ENCODE results near the gene TPM2.

Gene TPM2

DNA sequence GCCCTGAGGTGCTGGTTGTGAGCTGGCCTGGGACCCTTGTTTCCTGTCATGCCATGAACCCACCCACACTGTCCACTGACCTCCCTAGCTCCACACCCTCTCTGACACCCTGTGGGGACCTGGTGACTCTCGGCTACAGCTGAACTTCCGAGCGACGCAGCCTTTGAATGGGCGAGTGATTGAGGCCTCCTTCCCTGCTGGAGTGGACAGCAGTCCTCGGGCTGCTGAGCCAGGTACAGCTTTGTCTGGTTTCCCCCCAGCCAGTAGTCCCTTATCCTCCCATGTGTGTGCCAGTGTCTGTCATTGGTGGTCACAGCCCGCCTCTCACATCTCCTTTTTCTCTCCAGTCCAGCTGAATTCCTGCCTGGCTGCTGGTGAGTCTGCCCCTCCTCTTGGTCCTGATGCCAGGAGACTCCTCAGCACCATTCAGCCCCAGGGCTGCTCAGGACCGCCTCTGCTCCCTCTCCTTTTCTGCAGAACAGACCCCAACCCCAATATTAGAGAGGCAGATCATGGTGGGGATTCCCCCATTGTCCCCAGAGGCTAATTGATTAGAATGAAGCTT is 9.9 kb downstream of the TPM2 start:
- Mint-ChIP-seq H3K4me1 (ENCODE audit: low read depth) (peaks cover 8% of the 10 kb centered on the region), H3K9me3 (no peaks in the 10 kb centered on the region), H3K36me3 (ENCODE audit: low read depth) (no peaks in the 10 kb centered on the region), H3K27ac (no peak overlapping the region), H3K4me3 (no peak overlapping the region), H3K27me3 (peaks cover 3% of the 10 kb centered on the region)

DNA sequence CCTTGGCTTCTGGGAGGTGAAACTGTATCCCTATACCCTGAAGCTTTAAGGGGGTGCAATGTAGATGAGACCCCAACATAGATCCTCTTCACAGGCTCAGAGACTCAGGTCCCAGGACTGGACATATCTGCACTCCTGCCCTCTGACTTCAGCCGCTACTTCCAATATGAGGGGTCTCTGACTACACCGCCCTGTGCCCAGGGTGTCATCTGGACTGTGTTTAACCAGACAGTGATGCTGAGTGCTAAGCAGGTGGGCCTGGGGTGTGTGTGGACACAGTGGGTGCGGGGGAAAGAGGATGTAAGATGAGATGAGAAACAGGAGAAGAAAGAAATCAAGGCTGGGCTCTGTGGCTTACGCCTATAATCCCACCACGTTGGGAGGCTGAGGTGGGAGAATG is 10.6 kb downstream of the TPM2 start:
- no peak overlapping the region for H3K27ac Mint-ChIP-seq
- no peaks in the 10 kb centered on the region for H3K9me3 Mint-ChIP-seq
- no peaks in the 10 kb centered on the region for H3K36me3 Mint-ChIP-seq (ENCODE audit: low read depth)
- no peak overlapping the region for H3K4me3 Mint-ChIP-seq
- H3K27me3 Mint-ChIP-seq: peaks cover 10% of the 10 kb centered on the region
- H3K4me1 Mint-ChIP-seq (ENCODE audit: low read depth): peaks cover 14% of the 10 kb centered on the region

DNA sequence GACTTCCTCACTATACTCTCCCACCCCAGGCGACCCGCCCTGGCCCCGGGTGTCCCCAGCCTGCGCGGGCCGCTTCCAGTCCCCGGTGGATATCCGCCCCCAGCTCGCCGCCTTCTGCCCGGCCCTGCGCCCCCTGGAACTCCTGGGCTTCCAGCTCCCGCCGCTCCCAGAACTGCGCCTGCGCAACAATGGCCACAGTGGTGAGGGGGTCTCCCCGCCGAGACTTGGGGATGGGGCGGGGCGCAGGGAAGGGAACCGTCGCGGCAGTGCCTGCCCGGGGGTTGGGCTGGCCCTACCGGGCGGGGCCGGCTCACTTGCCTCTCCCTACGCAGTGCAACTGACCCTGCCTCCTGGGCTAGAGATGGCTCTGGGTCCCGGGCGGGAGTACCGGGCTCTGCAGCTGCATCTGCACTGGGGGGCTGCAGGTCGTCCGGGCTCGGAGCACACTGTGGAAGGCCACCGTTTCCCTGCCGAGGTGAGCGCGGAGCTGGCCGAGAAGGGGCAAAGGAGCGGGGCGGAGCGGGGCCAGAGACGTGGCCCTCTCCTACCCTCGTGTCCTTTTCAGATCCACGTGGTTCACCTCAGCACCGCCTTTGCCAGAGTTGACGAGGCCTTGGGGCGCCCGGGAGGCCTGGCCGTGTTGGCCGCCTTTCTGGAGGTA is 13.9 kb downstream of the TPM2 start:
- H3K27ac Mint-ChIP-seq: peak overlapping the region; percentile 59

DNA sequence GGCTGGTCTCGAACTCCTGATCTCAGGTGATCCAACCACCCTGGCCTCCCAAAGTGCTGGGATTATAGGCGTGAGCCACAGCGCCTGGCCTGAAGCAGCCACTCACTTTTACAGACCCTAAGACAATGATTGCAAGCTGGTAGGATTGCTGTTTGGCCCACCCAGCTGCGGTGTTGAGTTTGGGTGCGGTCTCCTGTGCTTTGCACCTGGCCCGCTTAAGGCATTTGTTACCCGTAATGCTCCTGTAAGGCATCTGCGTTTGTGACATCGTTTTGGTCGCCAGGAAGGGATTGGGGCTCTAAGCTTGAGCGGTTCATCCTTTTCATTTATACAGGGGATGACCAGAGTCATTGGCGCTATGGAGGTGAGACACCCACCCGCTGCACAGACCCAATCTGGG is 14.5 kb downstream of the TPM2 start:
- H3K27me3 Mint-ChIP-seq: peaks cover 10% of the 10 kb centered on the region
- no peaks in the 10 kb centered on the region for H3K36me3 Mint-ChIP-seq (ENCODE audit: low read depth)
- H3K4me3 Mint-ChIP-seq: peak overlapping the region; percentile 74
- no peak overlapping the region for H3K27ac Mint-ChIP-seq
- no peaks in the 10 kb centered on the region for H3K9me3 Mint-ChIP-seq
- peaks cover 14% of the 10 kb centered on the region for H3K4me1 Mint-ChIP-seq (ENCODE audit: low read depth)

More for the DNA sequence above, 13.9 kb downstream of the TPM2 start:
- H3K9me3 Mint-ChIP-seq: no peaks in the 10 kb centered on the region
- peaks cover 10% of the 10 kb centered on the region for H3K27me3 Mint-ChIP-seq
- peak overlapping the region; percentile 74 for H3K4me3 Mint-ChIP-seq
- H3K4me1 Mint-ChIP-seq (ENCODE audit: low read depth): peaks cover 14% of the 10 kb centered on the region
- H3K36me3 Mint-ChIP-seq (ENCODE audit: low read depth): no peaks in the 10 kb centered on the region

DNA sequence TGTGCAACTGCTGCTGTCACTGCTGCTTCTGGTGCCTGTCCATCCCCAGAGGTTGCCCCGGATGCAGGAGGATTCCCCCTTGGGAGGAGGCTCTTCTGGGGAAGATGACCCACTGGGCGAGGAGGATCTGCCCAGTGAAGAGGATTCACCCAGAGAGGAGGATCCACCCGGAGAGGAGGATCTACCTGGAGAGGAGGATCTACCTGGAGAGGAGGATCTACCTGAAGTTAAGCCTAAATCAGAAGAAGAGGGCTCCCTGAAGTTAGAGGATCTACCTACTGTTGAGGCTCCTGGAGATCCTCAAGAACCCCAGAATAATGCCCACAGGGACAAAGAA is 15.7 kb downstream of the TPM2 start:
- H3K4me3 Mint-ChIP-seq: no peak overlapping the region
- no peak overlapping the region for H3K27ac Mint-ChIP-seq

DNA sequence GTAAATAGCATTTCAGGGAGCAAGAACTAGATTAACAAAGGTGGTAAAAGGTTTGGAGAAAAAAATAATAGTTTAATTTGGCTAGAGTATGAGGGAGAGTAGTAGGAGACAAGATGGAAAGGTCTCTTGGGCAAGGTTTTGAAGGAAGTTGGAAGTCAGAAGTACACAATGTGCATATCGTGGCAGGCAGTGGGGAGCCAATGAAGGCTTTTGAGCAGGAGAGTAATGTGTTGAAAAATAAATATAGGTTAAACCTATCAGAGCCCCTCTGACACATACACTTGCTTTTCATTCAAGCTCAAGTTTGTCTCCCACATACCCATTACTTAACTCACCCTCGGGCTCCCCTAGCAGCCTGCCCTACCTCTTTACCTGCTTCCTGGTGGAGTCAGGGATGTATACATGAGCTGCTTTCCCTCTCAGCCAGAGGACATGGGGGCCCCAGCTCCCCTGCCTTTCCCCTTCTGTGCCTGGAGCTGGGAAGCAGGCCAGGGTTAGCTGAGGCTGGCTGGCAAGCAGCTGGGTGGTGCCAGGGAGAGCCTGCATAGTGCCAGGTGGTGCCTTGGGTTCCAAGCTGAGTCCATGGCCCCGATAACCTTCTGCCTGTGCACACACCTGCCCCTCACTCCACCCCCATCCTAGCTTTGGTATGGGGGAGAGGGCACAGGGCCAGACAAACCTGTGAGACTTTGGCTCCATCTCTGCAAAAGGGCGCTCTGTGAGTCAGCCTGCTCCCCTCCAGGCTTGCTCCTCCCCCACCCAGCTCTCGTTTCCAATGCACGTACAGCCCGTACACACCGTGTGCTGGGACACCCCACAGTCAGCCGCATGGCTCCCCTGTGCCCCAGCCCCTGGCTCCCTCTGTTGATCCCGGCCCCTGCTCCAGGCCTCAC is 16.3 kb downstream of the TPM2 start, which contains the start of gene CA9:
Gene CA9 (plus strand): TSS at position 797 of the 893 bp plus-strand sequence. CDS start 32 bp downstream, at position 829.
- H3K27me3 Mint-ChIP-seq: peaks cover 10% of the 10 kb centered on the region
- H3K36me3 Mint-ChIP-seq (ENCODE audit: low read depth): no peaks in the 10 kb centered on the region
- H3K9me3 Mint-ChIP-seq: no peaks in the 10 kb centered on the region
- peaks cover 14% of the 10 kb centered on the region for H3K4me1 Mint-ChIP-seq (ENCODE audit: low read depth)
- H3K27ac Mint-ChIP-seq: no peak within 1 kb of the TSS
- H3K4me3 Mint-ChIP-seq: peak within 1 kb of the TSS; percentile 60

More for the DNA sequence above, 15.7 kb downstream of the TPM2 start:
- Mint-ChIP-seq H3K36me3 (ENCODE audit: low read depth) (no peaks in the 10 kb centered on the region), H3K4me1 (ENCODE audit: low read depth) (peaks cover 14% of the 10 kb centered on the region), H3K27me3 (peaks cover 10% of the 10 kb centered on the region), H3K9me3 (no peaks in the 10 kb centered on the region)

DNA sequence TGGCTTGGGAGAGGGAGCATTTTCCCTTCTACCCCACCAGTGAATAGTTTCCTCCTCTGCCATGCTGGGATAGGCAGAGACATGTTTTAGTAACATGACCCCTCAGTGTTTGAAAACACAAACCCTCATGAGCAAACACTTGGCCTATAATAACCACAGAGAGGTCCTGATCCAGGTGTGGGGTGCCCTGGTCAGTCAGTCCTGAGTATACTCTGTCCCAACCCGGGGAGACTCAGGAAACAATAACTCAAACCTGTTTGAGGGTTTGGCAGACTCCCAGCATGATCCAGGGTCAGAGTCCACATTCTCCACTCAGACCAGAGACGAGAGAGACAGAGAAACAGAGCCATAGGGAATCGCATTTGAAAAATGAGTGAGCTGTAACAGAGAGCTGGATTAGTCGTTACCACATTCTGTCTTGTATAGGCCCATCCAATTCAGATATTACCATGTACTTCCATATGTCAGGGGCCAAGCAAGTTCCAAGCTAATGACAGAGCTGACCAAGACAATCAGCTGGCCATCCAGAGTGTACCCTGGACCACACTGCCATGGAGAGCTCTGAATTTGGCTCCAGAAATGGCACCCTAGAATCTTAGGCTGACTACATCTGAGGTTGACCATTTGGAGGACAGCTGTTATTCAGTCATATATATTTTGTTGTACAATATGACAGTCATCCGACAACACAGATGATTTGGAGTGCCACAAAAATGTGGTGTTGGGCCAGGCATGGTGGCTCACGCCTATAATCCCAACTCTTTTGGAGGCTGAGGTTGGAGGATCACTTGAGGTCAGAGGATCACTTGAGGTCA is 20.2 kb downstream of the TPM2 start:
- Mint-ChIP-seq H3K4me3 (no peak overlapping the region), H3K27ac (no peak overlapping the region), H3K36me3 (ENCODE audit: low read depth) (no peaks in the 10 kb centered on the region), H3K27me3 (peaks cover 4% of the 10 kb centered on the region), H3K4me1 (ENCODE audit: low read depth) (peaks cover 16% of the 10 kb centered on the region), H3K9me3 (no peaks in the 10 kb centered on the region)

DNA sequence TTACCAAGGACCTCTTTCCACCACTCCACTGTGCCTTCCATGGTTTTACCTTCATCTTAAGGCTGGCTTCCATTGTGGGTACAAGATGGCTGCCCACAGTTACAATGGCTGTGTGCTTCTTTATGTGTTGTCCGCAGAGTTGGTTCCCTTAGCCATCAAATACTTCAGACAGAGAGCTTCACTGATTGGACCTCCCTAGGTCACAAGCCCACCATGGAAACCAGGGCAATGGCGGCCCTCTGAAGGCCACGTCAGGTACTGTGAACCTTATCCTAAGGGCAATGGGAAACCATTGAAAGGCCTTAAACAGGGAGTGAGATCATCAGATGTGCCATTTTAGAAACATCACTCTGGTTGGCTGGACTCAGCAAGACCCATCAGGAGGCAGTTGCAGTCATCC is 21.8 kb downstream of the TPM2 start:
- H3K27me3 Mint-ChIP-seq: no peaks in the 10 kb centered on the region
- peaks cover 20% of the 10 kb centered on the region for H3K4me1 Mint-ChIP-seq (ENCODE audit: low read depth)
- H3K36me3 Mint-ChIP-seq (ENCODE audit: low read depth): peaks cover 3% of the 10 kb centered on the region
- H3K9me3 Mint-ChIP-seq: no peaks in the 10 kb centered on the region
- H3K27ac Mint-ChIP-seq: no peak overlapping the region
- H3K4me3 Mint-ChIP-seq: no peak overlapping the region

DNA sequence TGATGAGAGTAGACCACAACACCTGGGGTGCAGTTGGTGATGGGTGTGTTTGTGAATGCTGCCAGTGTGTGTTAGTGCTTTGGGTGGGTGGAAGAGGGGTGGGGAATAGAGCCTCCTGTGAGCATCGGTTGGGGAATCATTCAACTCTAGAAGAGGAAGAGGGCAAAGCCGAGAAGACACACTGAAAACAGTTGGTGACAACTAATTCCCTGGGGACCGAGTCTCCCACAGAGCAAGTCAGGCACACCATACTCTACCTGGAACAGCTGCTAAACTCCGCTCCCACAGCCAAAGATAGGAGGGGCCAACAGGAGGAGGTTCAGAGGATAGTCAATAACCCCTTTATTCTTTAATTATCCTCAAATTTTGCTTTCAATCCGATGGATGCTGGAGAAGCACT is 23.2 kb downstream of the TPM2 start:
- Mint-ChIP-seq H3K4me1 (ENCODE audit: low read depth) (peaks cover 33% of the 10 kb centered on the region), H3K4me3 (no peak overlapping the region), H3K36me3 (ENCODE audit: low read depth) (peaks cover 14% of the 10 kb centered on the region), H3K27ac (no peak overlapping the region), H3K9me3 (no peaks in the 10 kb centered on the region), H3K27me3 (no peaks in the 10 kb centered on the region)

DNA sequence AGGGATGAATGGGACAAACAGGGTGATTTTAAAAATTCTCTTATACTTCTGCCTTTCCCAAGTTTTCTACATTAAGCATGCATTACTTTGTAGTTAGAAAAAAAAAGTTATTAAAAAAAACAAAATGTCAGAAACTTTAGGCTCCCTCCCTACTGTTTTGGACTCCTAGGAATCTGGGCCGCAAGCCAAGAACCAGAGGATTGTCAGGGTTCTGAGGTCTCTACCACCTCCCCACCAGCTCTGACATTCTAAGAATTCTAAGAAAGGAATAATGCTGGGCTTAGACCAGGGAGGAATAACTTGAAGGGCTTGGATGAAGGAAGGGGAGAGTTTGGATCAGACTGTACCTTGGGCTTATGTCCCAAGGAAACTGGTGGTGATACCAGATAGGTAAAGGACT is 23.7 kb downstream of the TPM2 start:
- Mint-ChIP-seq H3K27ac (no peak overlapping the region), H3K27me3 (no peaks in the 10 kb centered on the region), H3K36me3 (ENCODE audit: low read depth) (peaks cover 17% of the 10 kb centered on the region), H3K4me3 (peak overlapping the region; percentile 86), H3K4me1 (ENCODE audit: low read depth) (peaks cover 38% of the 10 kb centered on the region), H3K9me3 (no peaks in the 10 kb centered on the region)

DNA sequence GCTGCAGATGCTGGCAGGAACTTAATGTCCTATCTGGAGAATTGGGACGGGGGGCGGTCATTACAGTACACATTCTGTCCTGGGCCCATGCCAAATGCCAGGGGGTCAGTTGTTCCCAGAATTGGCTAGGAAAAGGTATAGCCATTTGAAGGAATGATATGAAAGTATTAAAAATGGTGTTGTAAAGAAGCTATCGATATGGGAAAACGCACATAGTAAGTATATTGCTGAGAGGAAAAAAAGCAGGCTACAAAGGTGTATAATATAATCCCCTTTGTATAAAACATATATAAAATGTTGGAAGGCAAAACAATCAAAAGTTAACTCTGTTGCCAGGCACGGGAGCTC is 24.3 kb downstream of the TPM2 start:
- Mint-ChIP-seq H3K9me3 (no peaks in the 10 kb centered on the region), H3K4me3 (peak overlapping the region; percentile 86), H3K27ac (peak overlapping the region; percentile 57), H3K4me1 (ENCODE audit: low read depth) (peaks cover 44% of the 10 kb centered on the region), H3K27me3 (no peaks in the 10 kb centered on the region), H3K36me3 (ENCODE audit: low read depth) (peaks cover 23% of the 10 kb centered on the region)

DNA sequence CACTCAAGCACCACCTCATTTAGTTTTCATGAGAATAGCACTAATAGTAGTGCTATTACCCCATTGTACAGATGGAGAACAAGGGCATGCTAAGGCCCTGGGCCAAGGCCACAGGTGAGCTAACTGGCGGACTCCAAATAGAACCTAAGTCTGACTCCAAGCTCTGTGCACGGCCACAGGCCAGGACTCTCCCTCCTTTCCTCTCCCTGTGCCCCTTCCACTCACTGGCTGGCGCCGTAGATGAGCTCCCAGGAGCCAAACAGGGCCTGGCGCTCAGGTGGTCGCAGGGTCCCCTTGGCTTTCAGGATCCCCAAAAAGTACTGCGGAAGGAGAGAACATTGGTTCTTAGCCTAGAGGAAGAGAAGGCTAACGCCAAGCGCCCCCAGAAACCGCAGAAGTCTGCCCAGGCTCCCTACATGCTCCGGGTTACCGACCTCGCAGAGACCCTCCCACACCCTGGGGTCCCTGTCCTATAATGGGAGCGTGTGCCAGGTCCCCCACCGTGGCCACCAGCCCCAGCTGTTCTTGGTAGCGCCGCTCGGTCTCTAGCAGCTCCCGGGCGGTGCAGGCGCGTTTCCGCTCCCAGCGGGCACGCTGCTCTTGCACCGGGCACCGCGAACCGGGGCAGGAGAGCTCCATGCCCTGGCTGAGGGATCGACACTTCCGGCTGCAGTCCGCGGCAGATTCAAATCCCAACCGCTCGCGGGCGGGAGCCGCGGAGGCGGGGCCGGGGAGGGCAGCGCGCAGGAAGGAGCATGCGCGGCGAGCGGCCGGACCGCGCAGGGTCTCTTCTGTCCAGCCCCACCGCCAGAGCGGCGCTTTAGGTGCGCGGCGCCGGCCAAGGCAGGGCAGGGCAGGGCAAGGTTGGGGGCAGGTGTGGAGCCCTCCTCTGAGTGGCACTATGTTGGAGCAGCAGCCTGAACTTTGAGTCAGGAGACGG is 24.9 kb downstream of the TPM2 start, which contains the start of gene ARHGEF39:
Gene ARHGEF39 (minus strand): TSS at position 665 of the 940 bp plus-strand sequence. CDS start 26 bp downstream, at position 639.
- no peaks in the 10 kb centered on the region for H3K9me3 Mint-ChIP-seq
- H3K27me3 Mint-ChIP-seq: no peaks in the 10 kb centered on the region
- peaks cover 50% of the 10 kb centered on the region for H3K4me1 Mint-ChIP-seq (ENCODE audit: low read depth)
- H3K4me3 Mint-ChIP-seq: peak within 1 kb of the TSS; percentile 86
- peak within 1 kb of the TSS; percentile 57 for H3K27ac Mint-ChIP-seq
- H3K36me3 Mint-ChIP-seq (ENCODE audit: low read depth): peaks cover 29% of the 10 kb centered on the region

DNA sequence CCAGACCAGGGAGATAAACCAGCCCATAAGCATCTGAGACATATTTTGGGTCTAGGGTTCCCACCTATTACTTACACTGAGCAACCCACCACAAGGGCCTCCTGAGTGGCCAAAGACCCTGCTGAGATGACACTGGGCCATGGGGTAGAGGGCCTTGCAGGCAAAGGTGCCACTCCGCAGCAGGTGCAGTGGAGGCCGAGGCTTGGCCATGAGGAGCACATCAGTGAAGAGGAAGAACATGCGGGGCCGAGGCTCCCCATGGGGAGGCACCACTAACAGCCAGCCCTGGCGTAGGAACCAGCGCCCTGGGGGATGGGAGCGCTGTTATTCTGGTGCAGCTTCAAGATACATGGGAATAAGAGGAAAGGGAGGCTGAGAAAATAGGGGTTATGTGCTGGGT is 27.3 kb downstream of the TPM2 start:
- peaks cover 4% of the 10 kb centered on the region for H3K27me3 Mint-ChIP-seq
- peaks cover 66% of the 10 kb centered on the region for H3K4me1 Mint-ChIP-seq (ENCODE audit: low read depth)
- H3K9me3 Mint-ChIP-seq: no peaks in the 10 kb centered on the region
- no peak overlapping the region for H3K27ac Mint-ChIP-seq
- no peak overlapping the region for H3K4me3 Mint-ChIP-seq
- H3K36me3 Mint-ChIP-seq (ENCODE audit: low read depth): peaks cover 43% of the 10 kb centered on the region

All from stimulated activated naive CD8-positive, alpha-beta T cell treated with anti-CD3 and anti-CD28 coated beads, Interleukin-15, Interleukin-2, amounts not matched to agents 100 ng/mL and 50 ng/mL, for 24 hours (primary cell).